Measurements from ENCODE around the gene APBB1IP. TPM values are rescaled to one million over a fixed set of nuclear protein-coding genes. Genes with fewer than 3 reads are reported as not detected.
A peak's percentile ranks its signal among the peaks of the same experiment; 100 is the strongest.

APBB1IP gene
- total and polyA plus RNA-seq, 3 experiments from 2014 or later = 47.7 to 72.3 (median 48.9) TPM

DNA sequence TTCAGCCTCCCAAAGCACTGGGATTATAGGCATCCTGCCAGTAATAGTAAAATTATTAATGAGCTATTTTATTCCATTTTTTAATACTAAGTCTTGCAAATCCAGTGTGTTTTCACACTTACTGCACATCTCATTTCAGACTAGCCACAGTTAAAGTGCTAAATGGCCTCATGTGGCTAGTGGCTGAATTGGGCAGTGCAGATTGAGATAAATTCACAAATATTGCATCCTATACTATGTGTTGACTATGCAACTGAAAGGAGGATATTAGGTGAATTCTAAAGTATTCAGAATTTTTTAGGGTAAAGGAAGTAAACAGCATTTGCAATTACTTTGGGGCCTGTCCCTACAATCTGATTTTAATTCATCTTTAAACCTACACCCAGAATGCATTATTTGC, 10.2 kb downstream of the APBB1IP start:
- Mint-ChIP-seq H3K9me3 (peaks cover 0 to 2% (median 0%) of the 10 kb centered on the region in 5 donors), H3K4me1 (peaks cover 82 to 96% (median 94%) of the 10 kb centered on the region in 3 donors), H3K4me3 (peak overlapping the region; percentile 72 to 89 (median 79)), H3K27ac (peak overlapping the region; percentile 91 to 100 (median 99)), H3K36me3 (peaks cover 10 to 51% (median 19%) of the 10 kb centered on the region in 3 donors), H3K27me3 (peaks cover 0 to 6% of the 10 kb centered on the region in 2 donors)
- ChIA-PET CTCF (interaction anchor here (0.8 to 2.1 kb wide), 5 partner anchors 18 to 41 kb away, joined by 3 to 7 read pairs (median 4); no protein-coding TSS in a partner anchor), POLR2A (interaction anchor here (0.7 to 3.2 kb wide), 2 partner anchors 10 to 20 kb away, joined by 5 to 16 read pairs; partner anchors contain the start of gene APBB1IP)
- H3K9me3 ChIP-seq (ENCODE audit: low read length) = no peaks in the 10 kb centered on the region
- H3K27me3 ChIP-seq (ENCODE audit: insufficient read depth, low read length, poor library complexity, severe bottlenecking) = no peaks in the 10 kb centered on the region
- no peaks in the 10 kb centered on the region for H3K36me3 ChIP-seq (ENCODE audit: insufficient read depth, low read length)
- peaks cover 84% of the 10 kb centered on the region for H3K4me1 ChIP-seq (ENCODE audit: insufficient read depth, low read length)
- H3K4me3 ChIP-seq (ENCODE audit: low read length) = peak overlapping the region; percentile 57
- H3K27ac ChIP-seq (ENCODE audit: low read depth, low read length) = peak overlapping the region; percentile 81
- no peak for DNase-seq

DNA sequence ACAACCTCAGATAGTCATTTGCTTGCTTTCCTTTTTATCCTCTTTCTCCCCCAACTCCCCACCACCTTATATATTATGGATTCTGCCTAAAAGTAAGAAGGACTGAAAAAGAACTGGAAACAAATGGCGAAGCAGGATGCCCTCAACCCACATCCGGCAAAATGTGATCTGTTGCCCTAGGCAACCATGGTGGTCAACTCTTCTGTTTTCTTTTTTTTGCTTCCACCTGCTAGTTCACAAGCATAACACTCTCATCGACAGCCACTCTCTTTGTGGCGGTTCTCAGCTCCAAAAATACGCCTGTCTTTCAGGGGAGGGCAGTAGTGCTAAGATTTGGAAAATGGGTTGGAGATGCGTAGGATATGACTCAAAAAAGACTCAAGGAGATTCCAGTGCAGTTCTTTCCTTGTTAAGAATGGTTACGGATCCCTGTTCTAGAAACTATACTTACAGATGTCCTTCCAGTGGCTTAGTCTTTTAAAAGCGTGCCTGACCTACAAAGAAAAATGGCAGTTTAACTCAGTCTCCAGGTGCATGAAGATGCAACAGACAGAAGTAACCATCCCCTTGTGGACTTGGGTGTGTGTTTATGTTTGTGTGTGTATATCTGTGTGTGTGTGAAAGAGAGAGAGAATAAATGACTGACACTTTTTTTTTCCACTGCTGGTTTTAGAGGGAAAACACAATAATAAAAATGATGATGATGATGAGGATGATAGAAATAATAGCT, 10.7 kb downstream of the APBB1IP start:
- Histone ChIP-seq H3K4me3 (ENCODE audit: low read length) (peak overlapping the region; percentile 57), H3K27me3 (ENCODE audit: insufficient read depth, low read length, poor library complexity, severe bottlenecking) (no peaks in the 10 kb centered on the region), H3K27ac (ENCODE audit: low read depth, low read length) (peak overlapping the region; percentile 81), H3K4me1 (ENCODE audit: insufficient read depth, low read length) (peaks cover 88% of the 10 kb centered on the region), H3K36me3 (ENCODE audit: insufficient read depth, low read length) (peaks cover 5% of the 10 kb centered on the region), H3K9me3 (ENCODE audit: low read length) (no peaks in the 10 kb centered on the region)
- Mint-ChIP-seq H3K4me3 (peak overlapping the region; percentile 72 to 89 (median 79)), H3K27ac (peak overlapping the region; percentile 91 to 100 (median 99)), H3K9me3 (peaks cover 0 to 2% (median 0%) of the 10 kb centered on the region in 5 donors), H3K27me3 (peaks cover 0 to 6% of the 10 kb centered on the region in 2 donors), H3K4me1 (peaks cover 85 to 97% (median 95%) of the 10 kb centered on the region in 3 donors), H3K36me3 (peaks cover 12 to 54% (median 19%) of the 10 kb centered on the region in 3 donors)
- peak; percentile 59 to 92 (median 88) for DNase-seq
- ChIA-PET CTCF (interaction anchor here (0.6 to 2.1 kb wide), 9 partner anchors 18 to 55 kb away, joined by 3 to 7 read pairs (median 3); no protein-coding TSS in a partner anchor), POLR2A (interaction anchor here (0.7 to 3.2 kb wide), 4 partner anchors 11 to 55 kb away, joined by 3 to 16 read pairs (median 4); partner anchors contain the start of gene APBB1IP)

DNA sequence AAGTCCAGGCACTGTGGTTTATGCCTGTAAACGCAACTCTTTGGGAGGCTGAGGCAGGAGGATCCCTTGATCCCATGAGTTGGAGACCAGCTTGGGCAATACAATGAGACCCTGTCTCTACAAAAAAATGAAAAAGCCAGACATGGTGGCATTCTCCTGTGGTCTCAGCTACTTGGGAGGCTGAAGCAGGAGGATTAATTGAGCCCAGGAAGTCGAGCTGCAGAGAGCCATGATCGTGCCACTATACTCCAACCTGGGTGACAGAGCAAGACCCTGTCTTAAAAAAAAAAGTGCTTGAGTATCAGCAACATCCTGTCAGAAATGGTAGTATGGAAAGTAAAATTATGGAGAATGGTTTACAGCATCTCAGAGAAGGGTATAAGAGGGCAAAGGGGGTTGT, 11.6 kb downstream of the APBB1IP start:
- ChIA-PET POLR2A (interaction anchor here (1.1 to 3.2 kb wide), 3 partner anchors 11 to 54 kb away, joined by 3 to 16 read pairs (median 3); partner anchors contain the start of gene APBB1IP), CTCF (interaction anchor here (0.6 to 2.1 kb wide), 5 partner anchors 17 to 54 kb away, joined by 3 to 4 read pairs (median 3); no protein-coding TSS in a partner anchor)
- H3K4me3 Mint-ChIP-seq = peak overlapping the region; percentile 72 to 89 (median 79)
- peaks cover 0 to 6% of the 10 kb centered on the region in 2 donors for H3K27me3 Mint-ChIP-seq
- Histone ChIP-seq H3K27ac (ENCODE audit: low read depth, low read length) (peak overlapping the region; percentile 81), H3K4me1 (ENCODE audit: insufficient read depth, low read length) (peaks cover 86% of the 10 kb centered on the region), H3K9me3 (ENCODE audit: low read length) (no peaks in the 10 kb centered on the region), H3K4me3 (ENCODE audit: low read length) (peak overlapping the region; percentile 57), H3K36me3 (ENCODE audit: insufficient read depth, low read length) (peaks cover 6% of the 10 kb centered on the region), H3K27me3 (ENCODE audit: insufficient read depth, low read length, poor library complexity, severe bottlenecking) (no peaks in the 10 kb centered on the region)
- H3K9me3 Mint-ChIP-seq = peaks cover 0 to 2% (median 0%) of the 10 kb centered on the region in 5 donors
- H3K36me3 Mint-ChIP-seq = peaks cover 4 to 48% (median 13%) of the 10 kb centered on the region in 3 donors
- H3K4me1 Mint-ChIP-seq = peaks cover 80 to 94% (median 93%) of the 10 kb centered on the region in 3 donors
- no peak for DNase-seq
- peak overlapping the region; percentile 91 to 100 (median 99) for H3K27ac Mint-ChIP-seq

DNA sequence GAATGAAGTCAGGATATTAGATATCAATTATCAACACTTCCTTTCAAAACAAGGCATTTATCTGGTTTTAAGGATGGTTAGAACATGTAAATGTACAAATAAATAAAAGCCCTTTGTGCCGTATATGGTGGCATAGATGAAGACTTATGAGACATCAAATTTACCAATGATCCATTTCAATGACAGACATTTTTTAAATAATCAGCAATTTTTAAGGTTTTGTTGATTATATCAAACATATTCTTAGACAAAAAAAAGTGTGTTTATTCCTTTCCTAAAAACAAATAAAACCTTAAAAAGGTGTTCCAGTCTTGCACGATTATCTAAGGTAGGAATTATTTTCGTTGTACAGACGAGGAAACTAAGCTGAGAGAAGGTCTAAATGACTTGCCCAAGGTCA, 13.8 kb downstream of the APBB1IP start:
- Mint-ChIP-seq H3K36me3 (peaks cover 4 to 48% (median 9%) of the 10 kb centered on the region in 3 donors), H3K4me3 (peak overlapping the region in 5 of 7 donors; percentile 2 to 49 (median 11)), H3K4me1 (peaks cover 84 to 94% (median 94%) of the 10 kb centered on the region in 3 donors), H3K27ac (peak overlapping the region; percentile 82 to 100 (median 93)), H3K27me3 (peaks cover 0 to 3% of the 10 kb centered on the region in 2 donors), H3K9me3 (peaks cover 0 to 2% (median 0%) of the 10 kb centered on the region in 5 donors)
- H3K27ac ChIP-seq (ENCODE audit: low read depth, low read length) = no peak overlapping the region
- H3K27me3 ChIP-seq (ENCODE audit: insufficient read depth, low read length, poor library complexity, severe bottlenecking) = no peaks in the 10 kb centered on the region
- no peaks in the 10 kb centered on the region for H3K9me3 ChIP-seq (ENCODE audit: low read length)
- peaks cover 88% of the 10 kb centered on the region for H3K4me1 ChIP-seq (ENCODE audit: insufficient read depth, low read length)
- peaks cover 6% of the 10 kb centered on the region for H3K36me3 ChIP-seq (ENCODE audit: insufficient read depth, low read length)
- ChIA-PET CTCF (no interaction called here), POLR2A (interaction anchor here (1.0 kb wide), 1 partner anchor 17 kb away, joined by 4 read pairs; no protein-coding TSS in a partner anchor)
- H3K4me3 ChIP-seq (ENCODE audit: low read length) = no peak overlapping the region
- no peak for DNase-seq

DNA sequence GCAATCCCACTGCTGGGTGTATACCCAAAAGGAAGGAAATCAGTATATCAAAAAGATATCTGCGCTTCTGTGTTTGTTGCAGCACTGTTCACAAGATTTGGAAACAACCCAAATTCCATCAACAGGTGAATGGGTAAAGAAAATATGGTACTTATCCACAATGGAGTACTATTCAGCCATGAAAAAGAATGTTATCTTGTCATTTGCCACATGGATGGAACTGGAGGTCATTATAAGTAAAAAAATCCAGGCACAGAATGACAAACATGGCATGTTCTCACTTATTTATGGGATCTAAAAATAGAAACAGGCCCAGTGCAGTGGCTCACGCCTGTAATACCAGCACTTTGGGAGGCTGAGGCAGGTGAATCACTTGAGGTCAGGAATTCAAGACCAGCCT, 15.7 kb downstream of the APBB1IP start:
- Mint-ChIP-seq H3K4me1 (peaks cover 84 to 95% (median 94%) of the 10 kb centered on the region in 3 donors), H3K27me3 (no peaks in the 10 kb centered on the region), H3K36me3 (peaks cover 4 to 56% (median 17%) of the 10 kb centered on the region in 3 donors), H3K4me3 (peak overlapping the region in 1 of 7 donors; percentile 1), H3K27ac (peak overlapping the region in 6 of 8 donors; percentile 68 to 91 (median 90)), H3K9me3 (no peaks in the 10 kb centered on the region)
- POLR2A ChIA-PET = interaction anchor here (0.5 kb wide), 1 partner anchor 29 kb away, joined by 4 read pairs; no protein-coding TSS in a partner anchor
- CTCF ChIA-PET = no interaction called here
- Histone ChIP-seq H3K4me3 (ENCODE audit: low read length) (no peak overlapping the region), H3K27me3 (ENCODE audit: insufficient read depth, low read length, poor library complexity, severe bottlenecking) (no peaks in the 10 kb centered on the region), H3K4me1 (ENCODE audit: insufficient read depth, low read length) (peaks cover 88% of the 10 kb centered on the region), H3K36me3 (ENCODE audit: insufficient read depth, low read length) (peaks cover 6% of the 10 kb centered on the region), H3K9me3 (ENCODE audit: low read length) (no peaks in the 10 kb centered on the region), H3K27ac (ENCODE audit: low read depth, low read length) (no peak overlapping the region)
- no peak for DNase-seq

DNA sequence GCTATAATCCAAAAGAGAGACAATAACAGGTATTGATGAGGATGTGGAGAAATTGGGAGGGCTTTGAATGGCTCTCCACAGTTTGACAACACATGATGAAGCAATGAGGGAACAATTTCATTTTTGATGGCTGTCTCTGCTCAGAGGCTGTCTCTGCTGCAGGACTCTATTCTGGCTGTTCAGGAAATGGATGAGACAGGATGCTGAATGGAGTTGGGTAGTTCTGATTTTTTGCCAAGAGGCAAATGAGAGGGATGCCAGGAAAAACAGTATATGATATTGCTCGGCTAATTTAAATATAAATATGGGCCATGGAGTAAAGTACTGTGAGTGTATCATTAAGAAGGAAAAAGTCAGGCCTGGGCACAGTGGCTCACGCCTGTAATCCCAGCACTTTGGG, 16.8 kb downstream of the APBB1IP start:
- no peak overlapping the region for H3K4me3 ChIP-seq (ENCODE audit: low read length)
- Mint-ChIP-seq H3K27ac (peak overlapping the region in 7 of 8 donors; percentile 47 to 86 (median 70)), H3K9me3 (no peaks in the 10 kb centered on the region), H3K36me3 (peaks cover 4 to 50% (median 16%) of the 10 kb centered on the region in 3 donors), H3K4me3 (peak overlapping the region in 5 of 7 donors; percentile 6 to 45 (median 41)), H3K4me1 (peaks cover 75 to 84% (median 84%) of the 10 kb centered on the region in 3 donors), H3K27me3 (no peaks in the 10 kb centered on the region)
- peaks cover 6% of the 10 kb centered on the region for H3K36me3 ChIP-seq (ENCODE audit: insufficient read depth, low read length)
- ChIA-PET POLR2A (no interaction called here), CTCF (no interaction called here)
- no peaks in the 10 kb centered on the region for H3K9me3 ChIP-seq (ENCODE audit: low read length)
- H3K4me1 ChIP-seq (ENCODE audit: insufficient read depth, low read length) = peaks cover 77% of the 10 kb centered on the region
- DNase-seq = no peak
- H3K27me3 ChIP-seq (ENCODE audit: insufficient read depth, low read length, poor library complexity, severe bottlenecking) = no peaks in the 10 kb centered on the region
- H3K27ac ChIP-seq (ENCODE audit: low read depth, low read length) = no peak overlapping the region

DNA sequence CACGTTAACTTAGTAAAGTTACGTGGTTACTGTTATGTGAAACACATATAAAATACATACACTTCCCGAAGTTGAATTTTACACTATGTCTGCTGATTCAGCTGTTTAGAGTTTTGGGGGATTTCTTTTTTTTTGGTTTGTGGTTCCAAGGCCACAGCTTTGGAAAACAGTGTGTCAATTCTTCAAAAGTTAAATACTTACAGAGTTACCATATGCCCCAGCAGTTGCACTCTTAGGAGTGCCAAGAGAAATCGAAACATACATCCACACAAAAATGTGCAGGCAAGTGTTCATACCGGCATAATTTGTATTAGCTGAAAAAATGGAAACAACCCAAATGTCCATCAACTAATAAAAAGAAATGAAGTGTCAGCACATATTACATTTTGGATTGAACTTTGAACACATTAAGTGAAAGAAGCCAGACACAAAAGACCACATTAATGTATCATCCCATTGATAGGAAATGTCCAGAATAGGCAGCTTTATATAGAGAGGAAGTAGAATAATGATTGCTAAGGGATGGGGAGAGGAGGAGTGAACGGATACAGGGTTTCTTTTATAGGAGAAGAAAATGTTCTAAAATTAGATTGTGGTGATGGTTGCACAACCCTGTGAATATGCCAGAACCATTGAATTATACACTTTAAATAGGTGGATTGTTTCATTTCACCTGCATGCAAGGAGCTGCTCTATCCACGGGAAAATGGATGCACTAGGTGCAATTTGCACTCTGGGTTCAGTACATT, 17.6 kb downstream of the APBB1IP start:
- ChIA-PET CTCF (interaction anchor here (1.1 kb wide), 1 partner anchor 11 kb away, joined by 4 read pairs; no protein-coding TSS in a partner anchor), POLR2A (interaction anchor here (0.7 to 1.8 kb wide), 4 partner anchors 11 to 19 kb away, joined by 3 to 11 read pairs (median 6); partner anchors contain the start of gene APBB1IP)
- DNase-seq = no peak
- H3K27me3 ChIP-seq (ENCODE audit: insufficient read depth, low read length, poor library complexity, severe bottlenecking) = no peaks in the 10 kb centered on the region
- Mint-ChIP-seq H3K4me3 (peak overlapping the region in 6 of 7 donors; percentile 4 to 63 (median 27)), H3K36me3 (peaks cover 9 to 52% (median 16%) of the 10 kb centered on the region in 3 donors), H3K9me3 (no peaks in the 10 kb centered on the region), H3K27me3 (no peaks in the 10 kb centered on the region), H3K4me1 (peaks cover 75 to 84% (median 82%) of the 10 kb centered on the region in 3 donors), H3K27ac (peak overlapping the region; percentile 22 to 86 (median 75))
- no peaks in the 10 kb centered on the region for H3K9me3 ChIP-seq (ENCODE audit: low read length)
- H3K4me1 ChIP-seq (ENCODE audit: insufficient read depth, low read length) = peaks cover 69% of the 10 kb centered on the region
- no peak overlapping the region for H3K27ac ChIP-seq (ENCODE audit: low read depth, low read length)
- no peak overlapping the region for H3K4me3 ChIP-seq (ENCODE audit: low read length)
- H3K36me3 ChIP-seq (ENCODE audit: insufficient read depth, low read length) = peaks cover 6% of the 10 kb centered on the region

Measured in CD8-positive, alpha-beta memory T cell (primary cell).